ENCODE results near the gene SOX13.

SOX13 gene

DNA sequence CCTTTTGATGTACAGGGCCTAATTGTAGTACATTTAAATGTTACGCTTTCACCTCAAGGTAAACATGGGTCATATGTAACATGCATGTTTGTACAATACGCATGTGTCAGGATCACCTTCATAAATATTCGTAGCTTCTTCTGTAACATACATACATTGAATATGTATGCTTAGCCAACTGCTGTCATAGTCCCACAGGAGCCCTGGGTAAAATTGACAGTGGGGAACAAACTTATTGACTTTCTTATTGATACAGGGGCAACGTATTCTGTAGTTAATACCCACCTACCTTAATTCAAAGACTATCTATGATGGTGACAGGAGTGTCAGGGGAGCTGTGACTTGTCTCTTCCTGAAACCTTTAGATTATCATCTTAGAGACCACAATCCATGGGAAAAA, 96.9 kb downstream of the SOX13 start:
- H3K27me3 ChIP-seq (ENCODE audit: control insufficient read depth in 1 of 2, insufficient read depth in 1 of 2, low read length in 2 of 2), result peaks cover 9 to 21% of the 10 kb centered on the region in 2 experiments
- no peak overlapping the region for H3K4me2 ChIP-seq (ENCODE audit: low read length, poor library complexity, severe bottlenecking)
- H3K14ac ChIP-seq (ENCODE audit: low read length in 2 of 2), result no peak overlapping the region
- no peak overlapping the region for H2BK12ac ChIP-seq (ENCODE audit: low read length in 2 of 2)
- no peak overlapping the region for H3K4me3 ChIP-seq (ENCODE audit: insufficient read depth in 1 of 2, low read depth in 1 of 2, low read length in 2 of 2)
- H3K18ac ChIP-seq (ENCODE audit: low read depth in 1 of 2, low read length in 2 of 2), result no peak overlapping the region
- no peak overlapping the region for H4K91ac ChIP-seq (ENCODE audit: low read length)
- no peaks in the 10 kb centered on the region for H3K36me3 ChIP-seq (ENCODE audit: control insufficient read depth in 1 of 2, insufficient read depth in 2 of 2, low read depth in 1 of 2, low read length in 2 of 2)
- H3K4ac ChIP-seq (ENCODE audit: low read depth in 1 of 2, low read length in 2 of 2), result no peak overlapping the region
- WGBS, result 100% methylated on average over 3 of the region's 4 CpGs
- no peak overlapping the region for H3K27ac ChIP-seq (ENCODE audit: low read length, poor library complexity, severe bottlenecking)
- no peak overlapping the region for H3K9ac ChIP-seq (ENCODE audit: low read length)
- no peaks in the 10 kb centered on the region for H3K4me1 ChIP-seq (ENCODE audit: control insufficient read depth, insufficient read depth, low read depth, low read length)
- H3K9me3 ChIP-seq (ENCODE audit: control insufficient read depth, low read length), result peaks cover 13% of the 10 kb centered on the region
- no peak overlapping the region for H2BK120ac ChIP-seq (ENCODE audit: low read depth, low read length)
- no peak for DNase-seq
- no peak overlapping the region for H4K8ac ChIP-seq (ENCODE audit: low read length)
- H2BK5ac ChIP-seq (ENCODE audit: low read depth, low read length, poor library complexity, severe bottlenecking), result no peak overlapping the region
- no peak overlapping the region for H3K23ac ChIP-seq (ENCODE audit: low read length in 2 of 2)
- H3K79me1 ChIP-seq (replicated peaks; ENCODE audit: low read length, poor library complexity, severe bottlenecking), result no peaks in the 10 kb centered on the region
- no peak overlapping the region for H2BK15ac ChIP-seq (ENCODE audit: low read depth, poor library complexity, severe bottlenecking)
- H2AFZ ChIP-seq (ENCODE audit: low read depth, low read length), result no peak overlapping the region
- no peak overlapping the region for H2AK5ac ChIP-seq (ENCODE audit: low read length, severe bottlenecking)

DNA sequence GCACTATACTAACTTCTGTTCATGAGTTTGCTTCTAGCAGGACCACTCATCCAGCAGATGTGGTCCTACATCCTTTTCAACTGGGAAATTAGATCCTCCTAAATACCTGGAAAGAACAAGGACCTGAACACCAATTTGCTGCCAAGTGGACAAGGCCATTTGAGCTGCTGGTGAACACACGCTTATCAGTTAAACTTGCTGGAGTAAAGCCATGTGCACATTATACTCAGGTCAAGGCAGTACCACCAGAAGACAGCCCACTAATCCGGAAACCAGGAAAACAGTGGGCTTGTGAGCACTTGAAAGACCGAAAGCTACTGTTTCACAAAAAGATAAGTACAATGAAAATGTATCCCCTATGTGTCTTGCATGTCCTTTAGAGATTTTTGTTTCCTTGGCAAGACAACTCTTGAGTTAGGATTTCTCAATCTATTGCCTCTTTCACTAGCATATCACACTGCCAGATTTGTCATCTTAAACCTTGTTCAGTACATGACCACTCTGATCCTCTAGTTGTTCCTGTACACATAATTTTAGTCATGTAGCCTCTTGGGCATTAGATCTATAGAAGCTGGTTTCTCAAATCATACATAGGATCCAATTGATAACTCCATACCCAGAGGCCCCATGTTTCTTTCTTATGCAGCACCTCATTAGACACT, 97.7 kb downstream of the SOX13 start:
- Histone ChIP-seq H4K91ac (ENCODE audit: low read length) (no peak overlapping the region), H2BK12ac (ENCODE audit: low read length in 2 of 2) (no peak overlapping the region), H3K9me3 (ENCODE audit: control insufficient read depth, low read length) (peaks cover 13% of the 10 kb centered on the region), H4K8ac (ENCODE audit: low read length) (no peak overlapping the region), H3K4ac (ENCODE audit: low read depth in 1 of 2, low read length in 2 of 2) (no peak overlapping the region), H3K4me2 (ENCODE audit: low read length, poor library complexity, severe bottlenecking) (no peak overlapping the region), H3K79me1 (replicated peaks; ENCODE audit: low read length, poor library complexity, severe bottlenecking) (no peaks in the 10 kb centered on the region), H2AFZ (ENCODE audit: low read depth, low read length) (no peak overlapping the region), H3K27ac (ENCODE audit: low read length, poor library complexity, severe bottlenecking) (no peak overlapping the region), H3K23ac (ENCODE audit: low read length in 2 of 2) (no peak overlapping the region), H2BK15ac (ENCODE audit: low read depth, poor library complexity, severe bottlenecking) (no peak overlapping the region), H2AK5ac (ENCODE audit: low read length, severe bottlenecking) (no peak overlapping the region), H3K9ac (ENCODE audit: low read length) (no peak overlapping the region), H3K36me3 (ENCODE audit: control insufficient read depth in 1 of 2, insufficient read depth in 2 of 2, low read depth in 1 of 2, low read length in 2 of 2) (no peaks in the 10 kb centered on the region), H3K27me3 (ENCODE audit: control insufficient read depth in 1 of 2, insufficient read depth in 1 of 2, low read length in 2 of 2) (peaks cover 17 to 23% of the 10 kb centered on the region in 2 experiments), H3K4me3 (ENCODE audit: insufficient read depth in 1 of 2, low read depth in 1 of 2, low read length in 2 of 2) (no peak overlapping the region), H3K18ac (ENCODE audit: low read depth in 1 of 2, low read length in 2 of 2) (no peak overlapping the region), H2BK5ac (ENCODE audit: low read depth, low read length, poor library complexity, severe bottlenecking) (no peak overlapping the region), H3K4me1 (ENCODE audit: control insufficient read depth, insufficient read depth, low read depth, low read length) (no peaks in the 10 kb centered on the region), H3K14ac (ENCODE audit: low read length in 2 of 2) (no peak overlapping the region), H2BK120ac (ENCODE audit: low read depth, low read length) (no peak overlapping the region)
- no peak for DNase-seq
- WGBS, result 94% methylated on average over 3 of the region's 3 CpGs

- H3K9ac ChIP-seq (ENCODE audit: low read length), result no peak overlapping the region
- H3K27me3 ChIP-seq (ENCODE audit: control insufficient read depth in 1 of 2, insufficient read depth in 1 of 2, low read length in 2 of 2), result peaks cover 21 to 27% of the 10 kb centered on the region in 2 experiments
- no peak overlapping the region for H4K91ac ChIP-seq (ENCODE audit: low read length)
- H2BK12ac ChIP-seq (ENCODE audit: low read length in 2 of 2), result no peak overlapping the region
- H3K23ac ChIP-seq (ENCODE audit: low read length in 2 of 2), result no peak overlapping the region
- H3K4me3 ChIP-seq (ENCODE audit: insufficient read depth in 1 of 2, low read depth in 1 of 2, low read length in 2 of 2), result no peak overlapping the region
- no peak overlapping the region for H3K18ac ChIP-seq (ENCODE audit: low read depth in 1 of 2, low read length in 2 of 2)
- no peak overlapping the region for H2BK15ac ChIP-seq (ENCODE audit: low read depth, poor library complexity, severe bottlenecking)
- 56% methylated on average over 4 of the region's 4 CpGs for WGBS
- H3K14ac ChIP-seq (ENCODE audit: low read length in 2 of 2), result no peak overlapping the region
- peak; percentile 11 for DNase-seq
- H2BK5ac ChIP-seq (ENCODE audit: low read depth, low read length, poor library complexity, severe bottlenecking), result no peak overlapping the region
- H3K4me1 ChIP-seq (ENCODE audit: control insufficient read depth, insufficient read depth, low read depth, low read length), result no peaks in the 10 kb centered on the region
- H3K36me3 ChIP-seq (ENCODE audit: control insufficient read depth in 1 of 2, insufficient read depth in 2 of 2, low read depth in 1 of 2, low read length in 2 of 2), result no peaks in the 10 kb centered on the region
- H3K4me2 ChIP-seq (ENCODE audit: low read length, poor library complexity, severe bottlenecking), result no peak overlapping the region
- H3K79me1 ChIP-seq (replicated peaks; ENCODE audit: low read length, poor library complexity, severe bottlenecking), result no peaks in the 10 kb centered on the region
- H2AK5ac ChIP-seq (ENCODE audit: low read length, severe bottlenecking), result no peak overlapping the region
- H4K8ac ChIP-seq (ENCODE audit: low read length), result no peak overlapping the region
- H2BK120ac ChIP-seq (ENCODE audit: low read depth, low read length), result no peak overlapping the region
- no peak overlapping the region for H3K4ac ChIP-seq (ENCODE audit: low read depth in 1 of 2, low read length in 2 of 2)
- no peak overlapping the region for H3K27ac ChIP-seq (ENCODE audit: low read length, poor library complexity, severe bottlenecking)
- H3K9me3 ChIP-seq (ENCODE audit: control insufficient read depth, low read length), result peaks cover 13% of the 10 kb centered on the region
- H2AFZ ChIP-seq (ENCODE audit: low read depth, low read length), result no peak overlapping the region
Observed at GRCh38 chr1:204171751-204172178, 98.8 kb downstream of the SOX13 start.

DNA sequence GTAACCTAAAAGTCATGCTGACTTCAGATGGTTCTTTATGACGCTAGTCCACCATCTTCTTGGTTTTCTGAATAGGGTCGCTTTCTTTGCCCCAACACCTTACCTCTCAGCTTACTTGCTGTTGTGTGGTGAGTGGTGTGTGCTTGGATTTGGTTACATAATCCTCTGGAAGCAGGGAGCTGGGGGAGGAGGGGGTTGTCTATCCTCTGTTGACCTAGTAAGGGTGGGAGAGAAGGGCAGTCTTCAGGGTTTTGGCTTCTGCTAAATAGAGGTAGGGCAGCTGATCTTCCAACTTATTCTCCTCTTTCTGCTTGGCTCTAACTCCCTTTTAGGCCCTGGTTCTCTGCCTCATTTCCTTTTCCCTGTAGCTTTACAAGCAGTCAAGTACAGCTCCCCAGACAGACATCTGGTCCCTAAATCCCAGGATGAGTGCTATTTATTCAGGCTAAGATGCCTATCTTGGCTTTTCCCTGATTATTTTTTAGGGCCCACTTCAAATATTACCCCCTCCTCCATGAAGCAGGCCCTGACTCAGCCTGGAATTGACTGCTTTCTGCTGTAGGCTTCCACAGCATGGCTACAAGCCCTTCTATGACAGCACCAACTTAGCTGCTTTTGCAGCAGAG, 99.6 kb downstream of the SOX13 start:
- Histone ChIP-seq H2AK5ac (ENCODE audit: low read length, severe bottlenecking) (no peak overlapping the region), H3K4me2 (ENCODE audit: low read length, poor library complexity, severe bottlenecking) (no peak overlapping the region)
- WGBS, result 80% methylated on average over 1 of the region's 2 CpGs

More for the DNA sequence above, 99.6 kb downstream of the SOX13 start:
- Histone ChIP-seq H3K18ac (ENCODE audit: low read depth in 1 of 2, low read length in 2 of 2) (no peak overlapping the region), H2BK120ac (ENCODE audit: low read depth, low read length) (no peak overlapping the region), H2AFZ (ENCODE audit: low read depth, low read length) (no peak overlapping the region), H4K91ac (ENCODE audit: low read length) (no peak overlapping the region), H4K8ac (ENCODE audit: low read length) (no peak overlapping the region), H3K9me3 (ENCODE audit: control insufficient read depth, low read length) (peaks cover 13% of the 10 kb centered on the region), H3K4me3 (ENCODE audit: insufficient read depth in 1 of 2, low read depth in 1 of 2, low read length in 2 of 2) (no peak overlapping the region), H3K23ac (ENCODE audit: low read length in 2 of 2) (no peak overlapping the region), H3K27me3 (ENCODE audit: control insufficient read depth in 1 of 2, insufficient read depth in 1 of 2, low read length in 2 of 2) (peaks cover 29% of the 10 kb centered on the region in 2 experiments), H3K4ac (ENCODE audit: low read depth in 1 of 2, low read length in 2 of 2) (no peak overlapping the region), H3K27ac (ENCODE audit: low read length, poor library complexity, severe bottlenecking) (no peak overlapping the region), H3K9ac (ENCODE audit: low read length) (no peak overlapping the region), H2BK15ac (ENCODE audit: low read depth, poor library complexity, severe bottlenecking) (peak overlapping the region; percentile 6), H3K14ac (ENCODE audit: low read length in 2 of 2) (no peak overlapping the region), H2BK12ac (ENCODE audit: low read length in 2 of 2) (no peak overlapping the region), H3K36me3 (ENCODE audit: control insufficient read depth in 1 of 2, insufficient read depth in 2 of 2, low read depth in 1 of 2, low read length in 2 of 2) (no peaks in the 10 kb centered on the region), H3K4me1 (ENCODE audit: control insufficient read depth, insufficient read depth, low read depth, low read length) (no peaks in the 10 kb centered on the region), H2BK5ac (ENCODE audit: low read depth, low read length, poor library complexity, severe bottlenecking) (no peak overlapping the region), H3K79me1 (replicated peaks; ENCODE audit: low read length, poor library complexity, severe bottlenecking) (no peaks in the 10 kb centered on the region)
- DNase-seq, result no peak

Measured in mesenchymal stem cell (in vitro differentiated cells and primary cell).